GM19328 (cell line): ENCODE results near the gene TIGD1.
"Not testable (repeated sequence)": the region's sequence is repeated elsewhere in the genome, so short reads cannot be mapped to it uniquely, and the experiment has no call there.

ENCODE experiments used
- ATAC-seq: cut with Tn5 transposase; IDR thresholded peaks from one replicate; pipeline ENCODE4 v1.9.1; 2021; ENCODE audit warnings: mild to moderate bottlenecking, moderate library complexity; ENCODE audit not compliant: unreplicated experiment

TIGD1 gene

DNA sequence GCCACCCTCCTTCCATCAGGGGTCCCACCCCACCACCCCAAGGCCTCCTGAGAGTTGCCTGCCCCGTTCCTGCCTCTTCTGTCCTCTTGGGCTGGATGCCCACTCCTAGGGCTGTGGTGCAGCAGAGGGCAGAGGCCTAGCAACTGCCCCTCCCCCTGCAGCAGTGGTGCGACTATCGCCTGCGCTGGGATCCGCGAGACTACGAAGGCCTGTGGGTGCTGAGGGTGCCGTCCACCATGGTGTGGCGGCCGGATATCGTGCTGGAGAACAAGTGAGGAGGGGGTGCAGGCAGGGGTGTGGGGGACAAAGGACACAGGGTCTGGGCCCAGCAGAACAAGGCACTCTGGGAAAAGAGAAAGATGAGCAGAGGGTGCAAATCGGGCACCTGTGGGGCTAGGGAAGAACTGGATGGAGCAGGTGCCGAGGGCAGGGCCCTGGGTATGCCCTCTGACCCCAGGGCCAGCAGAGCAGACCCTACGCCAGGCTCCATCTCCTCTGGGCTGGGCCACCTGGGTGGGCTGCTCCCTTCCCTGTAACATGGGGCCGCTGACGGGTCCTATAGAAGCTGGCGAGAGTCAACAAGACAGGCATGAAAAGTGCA, 9.8 kb downstream of the TIGD1 start:
- ATAC-seq: no peak

DNA sequence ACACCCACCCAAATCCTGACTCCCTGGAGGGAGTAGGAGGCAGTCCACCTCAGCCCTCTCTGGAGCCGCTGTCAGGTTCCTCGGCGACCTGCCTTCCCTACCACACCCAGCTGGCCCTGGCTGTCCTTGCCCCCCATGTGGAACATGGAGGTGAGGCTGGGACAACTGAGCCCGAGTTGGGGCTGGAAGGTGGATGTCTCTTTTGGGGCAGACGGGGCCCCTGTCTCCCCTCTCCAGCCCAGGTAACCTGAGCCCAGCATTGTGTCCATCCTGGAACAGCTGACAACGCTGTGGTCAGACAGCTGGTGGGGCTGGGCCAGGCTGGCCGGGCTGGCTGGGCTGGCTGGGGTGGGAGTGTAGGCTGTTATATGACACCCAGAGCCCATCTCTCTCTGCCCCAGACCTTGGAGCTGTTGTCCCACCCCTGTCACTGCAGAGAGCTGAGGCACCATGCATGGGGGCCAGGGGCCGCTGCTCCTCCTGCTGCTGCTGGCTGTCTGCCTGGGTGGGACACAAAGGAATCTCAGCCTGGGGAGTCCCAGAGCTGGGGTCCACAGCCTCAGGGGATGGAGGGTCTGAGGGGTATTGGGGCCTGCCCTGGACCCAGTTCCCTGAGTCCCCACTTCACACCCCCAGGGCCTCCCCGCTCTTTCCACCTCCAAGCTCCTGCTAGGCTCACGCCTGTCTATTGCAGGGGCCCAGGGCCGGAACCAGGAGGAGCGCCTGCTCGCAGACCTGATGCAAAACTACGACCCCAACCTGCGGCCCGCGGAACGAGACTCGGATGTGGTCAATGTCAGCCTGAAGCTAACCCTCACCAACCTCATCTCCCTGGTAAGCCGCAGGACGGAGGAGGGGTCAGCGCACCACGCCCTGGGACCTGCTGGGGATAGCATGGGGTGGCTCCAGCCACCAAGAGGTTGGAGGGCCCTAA, 10.8 kb downstream of the TIGD1 start, which contains the start of gene CHRNG:
Gene CHRNG, plus strand, starts transcription at position 395 of the 934 bp plus-strand sequence. Its CDS starts 56 bp downstream, at position 451.
- ATAC-seq: no peak

DNA sequence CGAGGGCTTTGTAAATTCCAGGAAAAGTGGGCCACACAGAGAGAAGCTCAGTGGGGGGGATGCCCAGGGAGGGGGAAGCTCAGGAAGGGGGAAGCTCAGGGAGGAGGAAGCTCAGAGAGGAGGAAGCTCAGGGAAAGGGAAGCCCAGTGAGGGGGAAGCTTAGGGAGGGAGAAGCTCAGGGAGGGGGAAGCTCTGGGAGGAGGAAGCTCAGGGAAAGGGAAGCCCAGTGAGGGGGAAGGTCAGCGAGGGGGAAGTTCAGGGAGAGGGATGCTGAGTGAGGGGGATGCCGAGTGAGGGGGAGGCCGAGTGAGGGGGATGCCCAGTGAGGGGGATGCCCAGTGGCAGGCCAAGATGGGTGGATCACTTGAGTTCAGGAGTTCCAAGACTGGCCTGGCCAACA, 11.7 kb downstream of the TIGD1 start:
- ATAC-seq: no peak

DNA sequence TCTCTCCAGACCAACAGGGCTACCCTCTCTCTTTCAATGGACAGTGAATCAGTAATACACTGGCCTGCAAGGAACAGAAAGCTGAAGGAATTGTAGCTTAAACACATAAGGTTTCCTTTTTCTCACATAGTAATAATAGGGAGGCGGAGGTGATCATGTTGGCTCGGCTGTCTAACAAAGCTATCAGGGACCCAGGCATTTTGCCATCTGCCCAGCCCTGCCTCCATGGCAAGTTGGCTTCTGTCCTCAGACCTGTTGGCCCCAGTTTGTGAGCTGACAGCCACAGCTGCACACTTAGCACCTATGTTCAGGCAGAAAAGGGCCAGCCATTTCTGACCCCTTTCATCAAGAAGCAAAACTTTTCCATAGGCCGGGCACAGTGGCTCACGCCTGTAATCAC, 12.9 kb downstream of the TIGD1 start:
- ATAC-seq: no peak

DNA sequence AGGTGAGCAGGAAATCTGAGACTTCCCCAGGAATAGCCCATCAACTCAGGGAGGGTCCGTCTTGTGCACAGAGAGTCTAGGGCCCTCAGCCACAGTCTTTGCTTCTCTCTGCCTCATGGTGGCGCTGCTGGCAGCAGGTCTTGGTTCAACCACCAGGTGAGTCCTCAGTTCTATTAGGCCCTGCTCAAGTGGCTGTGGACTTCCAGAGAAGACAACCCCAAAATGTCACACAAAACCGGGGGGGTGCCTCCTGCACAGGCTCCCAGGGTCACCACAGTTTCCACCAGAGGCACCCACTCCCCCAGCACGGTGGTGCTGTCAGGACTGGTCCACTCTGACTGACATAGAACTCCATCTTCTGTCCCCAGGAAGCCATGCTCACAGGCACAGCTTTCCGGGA, 13.3 kb downstream of the TIGD1 start:
- no peak for ATAC-seq

DNA sequence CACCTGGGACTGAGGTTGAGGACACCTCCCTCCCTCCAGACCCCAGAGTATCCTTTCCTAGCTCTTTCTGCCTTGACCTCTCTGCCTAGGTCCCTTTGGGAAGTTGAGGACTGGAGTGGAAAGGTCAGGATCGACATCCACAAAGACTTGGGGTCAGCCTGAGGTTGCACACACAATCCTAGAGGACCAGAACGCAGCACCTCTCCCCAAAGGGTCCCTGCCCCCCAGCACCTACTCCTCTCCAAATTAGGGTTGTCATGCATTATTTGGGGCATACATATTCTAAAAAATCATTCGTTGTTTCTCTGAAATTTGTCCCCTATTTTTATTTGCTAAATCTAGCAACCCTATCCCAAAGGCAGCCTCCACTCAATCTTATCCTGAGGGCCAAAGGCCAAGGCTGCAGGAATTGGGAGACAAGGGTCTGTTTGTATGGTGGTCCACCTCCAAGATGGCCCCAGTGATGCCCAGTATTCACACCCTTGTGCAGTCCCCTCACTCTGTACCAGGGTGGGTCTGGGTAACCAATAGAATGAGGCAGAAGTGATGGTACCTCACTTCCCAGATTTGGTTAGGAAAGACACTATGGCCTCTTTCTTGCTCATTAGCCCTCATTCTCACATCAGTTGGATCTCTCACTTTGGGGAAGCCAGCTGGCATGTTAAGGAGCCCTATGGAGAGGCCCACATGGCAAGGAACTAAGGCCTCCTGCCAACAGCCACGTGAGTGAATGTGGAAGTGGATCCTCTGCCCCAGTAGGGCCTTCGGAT, 14.4 kb downstream of the TIGD1 start:
- no peak for ATAC-seq

DNA sequence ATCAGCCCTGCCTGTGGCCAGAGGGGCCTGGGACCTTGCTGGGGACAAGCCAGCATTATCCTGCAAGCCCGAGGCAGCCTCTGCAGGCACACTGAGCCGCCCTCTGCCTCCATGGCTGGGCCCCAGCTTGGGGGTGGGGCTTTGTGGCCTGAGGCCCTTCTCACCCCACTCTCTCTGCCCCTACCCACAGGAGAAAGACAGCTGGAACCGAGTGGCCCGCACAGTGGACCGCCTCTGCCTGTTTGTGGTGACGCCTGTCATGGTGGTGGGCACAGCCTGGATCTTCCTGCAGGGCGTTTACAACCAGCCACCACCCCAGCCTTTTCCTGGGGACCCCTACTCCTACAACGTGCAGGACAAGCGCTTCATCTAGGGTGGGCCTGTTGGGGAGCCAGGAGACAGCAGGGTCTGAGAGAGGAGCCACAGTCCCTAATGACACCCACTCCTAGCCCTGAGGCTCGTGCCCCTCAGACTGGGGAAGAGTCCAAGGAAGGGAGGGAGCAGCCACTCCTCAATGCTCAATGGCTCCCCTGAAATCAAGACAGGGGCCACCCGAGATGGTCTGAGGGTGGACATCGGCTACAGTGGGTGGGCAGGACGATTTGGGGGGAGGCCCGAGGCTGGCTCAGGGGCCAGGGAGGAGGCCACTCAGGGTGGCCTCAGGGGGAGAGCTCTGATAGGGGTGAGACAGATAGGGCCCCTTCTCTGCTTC, 15.3 kb downstream of the TIGD1 start:
- no peak for ATAC-seq

DNA sequence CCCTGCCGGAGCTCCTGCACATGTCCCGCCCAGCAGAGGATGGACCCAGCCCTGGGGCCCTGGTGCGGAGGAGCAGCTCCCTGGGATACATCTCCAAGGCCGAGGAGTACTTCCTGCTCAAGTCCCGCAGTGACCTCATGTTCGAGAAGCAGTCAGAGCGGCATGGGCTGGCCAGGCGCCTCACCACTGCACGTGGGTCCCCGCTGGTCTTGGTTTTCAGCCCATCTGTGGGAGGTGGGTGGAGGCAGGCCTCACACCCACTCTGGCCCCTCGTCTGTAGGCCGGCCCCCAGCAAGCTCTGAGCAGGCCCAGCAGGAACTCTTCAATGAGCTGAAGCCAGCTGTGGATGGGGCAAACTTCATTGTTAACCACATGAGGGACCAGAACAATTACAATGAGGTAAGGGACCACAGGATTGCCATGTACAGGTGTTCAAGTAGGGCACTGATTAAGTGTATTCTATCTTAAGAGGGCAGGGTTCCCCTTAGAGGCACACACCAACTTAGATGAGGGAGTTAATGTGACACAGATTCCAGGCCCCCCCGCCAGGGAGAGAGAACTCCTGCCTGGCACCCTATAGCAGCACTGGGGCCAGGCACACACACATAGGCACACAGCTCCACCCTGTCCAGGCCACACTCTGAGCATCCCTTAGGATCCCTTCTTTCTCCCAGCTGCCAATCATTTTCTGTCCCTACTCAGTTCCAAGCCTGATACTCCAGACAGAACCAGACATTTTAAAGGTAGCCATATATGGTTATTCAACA, 16.2 kb downstream of the TIGD1 start:
- no peak for ATAC-seq

DNA sequence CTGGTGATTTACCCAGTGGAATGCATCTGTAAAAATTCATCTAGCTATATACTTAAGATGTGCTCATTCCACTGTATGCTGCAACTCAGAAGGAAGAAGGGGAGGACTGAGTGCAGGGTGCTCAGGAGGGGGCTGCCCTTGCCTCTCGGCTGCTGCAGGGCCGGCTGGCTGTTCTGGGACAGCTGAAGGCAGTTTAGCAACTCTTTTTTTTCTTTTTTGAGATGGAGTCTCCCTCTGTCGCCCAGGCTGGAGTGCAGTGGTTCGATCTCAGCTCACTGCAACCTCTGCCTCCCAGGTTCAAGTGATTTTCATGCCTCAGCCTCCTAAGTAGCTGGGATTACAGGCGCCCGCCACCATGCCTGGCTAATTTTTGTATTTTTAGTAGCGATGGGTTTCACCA, 17.5 kb downstream of the TIGD1 start:
- not testable (repeated sequence) for ATAC-seq

DNA sequence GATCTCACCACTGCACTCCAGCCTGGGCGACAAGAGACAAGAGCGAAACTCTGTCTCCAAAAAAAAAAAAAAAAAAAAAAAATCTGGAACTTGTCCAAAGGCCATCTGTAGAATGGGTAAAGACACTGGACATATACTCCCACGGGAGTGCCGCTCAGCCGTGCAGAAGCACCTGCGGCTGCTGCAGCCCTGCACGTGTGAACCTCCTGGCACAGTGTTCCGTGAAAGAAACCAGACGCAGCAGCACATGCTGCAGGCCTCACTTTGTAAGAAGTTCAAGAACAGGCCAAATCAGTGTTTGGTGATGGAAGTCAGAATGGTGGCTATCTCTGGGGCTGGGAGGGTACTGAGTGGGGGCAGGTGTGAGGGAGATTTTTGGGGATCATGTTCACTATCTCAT, 17.9 kb downstream of the TIGD1 start:
- no peak for ATAC-seq

DNA sequence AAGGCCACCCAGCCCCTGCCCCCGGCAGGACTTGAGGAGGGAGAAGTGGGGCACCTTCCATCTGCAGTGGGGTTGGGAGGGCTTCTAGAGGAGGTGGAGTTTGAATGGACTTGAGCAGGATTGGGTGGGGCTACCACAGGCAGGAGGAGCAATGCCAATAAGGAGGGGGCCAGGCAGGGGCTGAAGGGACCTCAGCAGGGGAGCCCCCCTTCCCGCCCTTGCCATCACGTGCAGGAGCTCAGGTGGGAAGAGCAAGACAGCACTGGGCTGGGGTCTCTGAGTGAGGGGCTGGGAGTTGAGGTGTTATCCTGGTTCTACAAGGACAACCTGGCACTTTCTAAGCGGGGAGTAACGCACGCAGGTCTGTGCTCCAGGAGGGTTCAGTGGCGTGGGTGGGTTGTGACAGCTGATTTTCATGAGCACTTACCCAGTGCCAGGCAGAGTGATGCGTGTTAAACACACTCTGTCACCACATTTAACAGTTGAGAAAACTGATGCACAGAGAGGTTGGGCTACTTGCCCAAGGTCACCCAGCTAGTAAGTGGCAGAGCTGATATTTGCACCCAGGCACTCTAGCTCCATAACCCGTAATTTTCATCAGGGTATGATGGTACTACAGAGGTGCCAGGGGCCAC, 19.6 kb downstream of the TIGD1 start:
- no peak for ATAC-seq

DNA sequence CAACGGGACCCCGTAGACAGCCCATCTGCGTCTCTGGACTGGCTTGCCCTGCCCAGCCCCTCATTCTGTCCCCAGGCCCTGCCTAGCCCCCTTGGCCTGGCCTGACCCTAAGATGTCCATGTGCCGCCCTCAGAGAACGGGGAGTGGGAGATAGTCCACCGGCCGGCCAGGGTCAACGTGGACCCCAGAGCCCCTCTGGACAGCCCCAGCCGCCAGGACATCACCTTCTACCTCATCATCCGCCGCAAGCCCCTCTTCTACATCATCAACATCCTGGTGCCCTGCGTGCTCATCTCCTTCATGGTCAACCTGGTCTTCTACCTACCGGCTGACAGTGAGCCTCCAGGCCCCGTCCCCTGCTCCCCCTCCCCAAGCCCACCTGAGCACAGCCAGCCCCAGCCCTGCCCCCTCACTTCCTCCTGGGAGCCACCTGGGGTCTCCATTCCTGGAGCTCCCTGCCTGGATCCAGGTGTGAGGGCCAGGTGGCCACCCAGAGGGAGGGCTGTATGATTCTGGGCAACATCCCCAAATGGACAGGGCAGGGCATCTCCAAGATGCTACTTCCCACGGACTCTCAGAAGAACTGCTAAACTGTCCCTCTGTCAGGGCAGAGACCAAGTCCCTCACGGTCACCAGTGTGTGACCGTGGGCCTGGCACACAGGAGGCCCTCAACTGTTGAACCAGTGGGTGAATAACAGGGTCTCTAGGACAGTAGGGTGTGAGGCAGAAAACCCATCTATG, 20.4 kb downstream of the TIGD1 start:
- no peak for ATAC-seq

DNA sequence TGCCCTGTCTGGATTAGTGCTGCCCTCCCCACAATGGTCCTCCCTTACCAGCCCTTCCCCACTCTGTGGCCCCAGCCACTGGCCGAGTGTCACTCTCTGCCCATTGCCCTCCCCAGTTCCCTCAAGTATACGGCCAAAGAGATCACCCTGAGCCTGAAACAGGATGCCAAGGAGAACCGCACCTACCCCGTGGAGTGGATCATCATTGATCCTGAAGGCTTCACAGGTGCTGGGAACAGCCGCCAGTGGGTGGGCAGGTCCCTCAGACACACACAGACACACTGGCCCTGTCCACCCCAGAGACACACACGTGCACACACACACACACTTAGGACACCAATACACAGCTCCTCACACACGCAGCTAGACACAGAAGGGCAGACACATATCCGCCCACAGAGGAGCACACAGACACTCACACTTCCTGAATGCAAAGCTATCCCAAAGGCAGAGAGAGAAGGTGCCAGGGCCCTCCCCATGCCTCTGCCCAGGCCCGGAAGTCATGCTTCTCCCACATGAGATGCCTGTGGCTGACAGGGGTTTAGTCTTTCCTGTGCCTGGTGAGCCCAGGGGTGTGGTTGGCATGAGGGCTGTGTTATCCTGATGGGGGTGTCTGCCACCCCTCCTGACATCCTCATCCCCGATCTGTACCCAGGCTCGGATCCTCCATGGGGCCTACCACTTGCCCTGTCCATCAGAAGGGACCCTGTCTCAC, 21.5 kb downstream of the TIGD1 start:
- ATAC-seq: no peak

DNA sequence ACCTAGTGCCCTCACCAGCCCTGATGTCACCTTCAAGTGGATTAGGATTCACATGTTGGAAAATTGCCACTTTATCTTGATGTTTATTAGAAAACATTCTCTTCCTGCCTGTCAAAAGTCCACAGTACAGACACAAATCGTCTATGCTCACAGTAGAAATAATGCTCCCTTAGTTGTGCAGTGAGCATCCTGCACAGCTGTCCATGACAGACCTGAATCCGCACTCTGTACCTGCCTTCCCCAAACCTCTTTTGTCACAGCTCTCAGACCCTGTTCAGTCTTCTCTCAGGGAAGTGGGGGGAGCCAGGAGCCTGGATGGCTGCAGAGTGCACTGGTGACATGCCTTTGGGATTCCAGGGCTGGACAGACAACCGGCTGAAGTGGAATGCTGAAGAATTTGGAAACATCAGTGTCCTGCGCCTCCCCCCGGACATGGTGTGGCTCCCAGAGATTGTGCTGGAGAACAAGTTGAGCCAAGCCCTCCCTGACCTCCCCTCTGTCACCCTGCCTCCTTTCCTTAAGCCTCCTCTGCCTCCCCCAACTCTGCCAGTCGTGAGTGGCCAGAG, 22.4 kb downstream of the TIGD1 start:
- no peak for ATAC-seq

DNA sequence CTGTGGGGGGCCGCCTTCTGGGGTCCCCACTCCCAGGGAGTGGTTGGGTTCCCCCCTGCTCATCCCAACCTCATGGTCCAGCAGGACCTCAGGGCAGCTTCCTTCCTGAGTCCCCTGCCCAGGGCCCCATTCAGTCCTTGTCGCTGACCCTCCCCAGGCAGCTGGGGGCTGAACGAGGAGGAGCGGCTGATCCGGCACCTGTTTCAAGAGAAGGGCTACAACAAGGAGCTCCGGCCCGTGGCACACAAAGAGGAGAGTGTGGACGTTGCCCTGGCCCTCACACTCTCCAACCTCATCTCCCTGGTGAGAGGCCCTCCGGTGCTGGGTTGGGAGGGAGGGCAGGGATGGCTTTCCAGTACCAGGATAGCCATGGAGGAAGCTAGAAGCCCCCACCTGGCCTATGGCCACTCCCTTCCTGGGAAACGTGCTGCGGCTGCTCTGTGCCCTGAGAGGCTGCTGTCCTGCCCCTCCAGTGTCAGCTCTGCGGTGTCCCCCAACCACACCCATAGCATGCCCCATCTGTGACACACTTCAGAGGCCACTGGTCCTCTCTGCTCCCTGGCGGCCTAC, 23.9 kb downstream of the TIGD1 start:
- ATAC-seq: no peak

DNA sequence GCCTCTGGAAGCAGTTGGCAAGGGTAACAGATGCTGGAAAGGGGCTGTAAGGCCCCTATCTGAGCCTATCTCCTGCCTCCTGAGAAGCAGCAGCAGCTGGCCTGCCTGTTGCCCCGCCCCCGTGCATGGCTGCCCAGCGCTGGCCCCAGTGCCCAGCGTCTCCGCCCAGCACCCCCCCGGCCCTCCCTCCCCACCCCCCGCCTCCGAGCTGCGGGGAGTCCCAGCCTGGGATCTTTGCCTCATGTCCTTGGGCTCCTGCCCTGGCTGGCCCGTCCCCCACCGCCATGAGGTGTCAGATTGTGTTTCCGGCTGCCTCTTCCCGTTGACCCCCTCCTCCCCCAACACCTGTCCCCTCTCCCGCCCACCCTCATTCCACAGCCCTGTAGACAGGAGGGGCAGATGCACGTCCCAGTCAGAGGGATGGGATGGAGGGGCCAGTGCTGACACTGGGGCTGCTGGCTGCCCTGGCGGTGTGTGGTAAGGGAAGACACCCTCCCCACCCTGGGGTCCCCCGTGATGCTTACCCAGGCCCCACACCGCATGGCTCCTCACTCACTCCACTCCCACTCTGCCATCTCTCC, 24.5 kb downstream of the TIGD1 start, which contains the start of gene CHRND:
Gene CHRND, plus strand, starts transcription at position 370 of the 581 bp plus-strand sequence. Its CDS starts 56 bp downstream, at position 426.
- ATAC-seq: no peak

DNA sequence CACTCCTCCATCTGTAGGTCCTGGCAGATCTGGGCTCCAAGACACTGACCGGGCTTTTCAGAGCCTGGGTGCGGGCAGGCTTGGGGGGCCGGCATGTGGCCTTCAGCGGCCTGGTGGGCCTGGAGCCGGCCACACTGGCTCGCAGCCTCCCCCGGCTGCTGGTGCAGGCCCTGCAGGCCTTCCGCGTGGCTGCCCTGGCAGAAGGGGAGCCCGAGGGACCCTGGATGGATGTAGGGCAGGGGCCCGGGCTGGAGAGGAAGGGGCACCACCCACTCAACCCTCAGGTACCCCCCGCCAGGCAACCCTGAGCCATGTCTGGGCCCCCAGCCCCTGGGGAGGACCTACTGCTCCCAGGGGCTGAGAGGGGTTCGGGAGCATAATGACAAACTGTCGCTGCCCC, 25.2 kb downstream of the TIGD1 start:
- no peak for ATAC-seq
